NCI-H524 treated with DMSO at 0.1 percent for 48 hours (cell line): ENCODE results near the gene AASDH.
A peak's percentile ranks its signal among the peaks of the same experiment; 100 is the strongest.

Source experiments
- DNase-seq: peaks from one replicate; lab custom pipeline; 2025; lab: John Stamatoyannopoulos, UW

Gene AASDH

DNA sequence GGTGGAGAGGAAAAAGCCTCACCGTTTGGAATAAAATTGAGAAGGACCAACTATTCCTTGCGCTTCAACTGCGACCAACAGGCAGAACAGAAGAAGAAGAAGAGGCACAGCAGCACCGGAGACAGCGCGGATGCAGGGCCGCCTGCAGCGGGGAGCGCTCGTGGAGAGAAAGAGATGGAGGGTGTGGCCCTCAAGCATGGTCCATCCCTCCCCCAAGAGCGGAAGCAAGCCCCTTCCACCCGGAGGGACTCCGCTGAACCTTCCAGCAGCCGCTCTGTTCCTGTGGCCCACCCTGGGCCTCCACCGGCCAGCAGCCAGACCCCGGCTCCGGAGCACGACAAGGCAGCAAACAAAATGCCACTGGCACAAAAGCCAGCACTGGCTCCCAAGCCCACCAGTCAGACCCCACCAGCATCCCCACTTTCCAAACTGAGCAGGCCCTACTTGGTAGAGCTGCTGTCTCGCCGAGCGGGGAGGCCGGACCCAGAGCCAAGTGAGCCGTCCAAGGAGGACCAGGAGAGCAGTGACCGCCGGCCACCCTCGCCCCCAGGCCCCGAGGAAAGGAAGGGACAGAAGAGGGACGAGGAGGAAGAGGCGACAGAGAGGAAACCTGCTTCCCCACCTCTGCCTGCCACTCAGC lies 71.2 kb downstream of the AASDH start:
- no peak for DNase-seq

GRCh38 chr4:56315543-56315942 lies 71.7 kb downstream of the AASDH start:
- no peak for DNase-seq

DNA sequence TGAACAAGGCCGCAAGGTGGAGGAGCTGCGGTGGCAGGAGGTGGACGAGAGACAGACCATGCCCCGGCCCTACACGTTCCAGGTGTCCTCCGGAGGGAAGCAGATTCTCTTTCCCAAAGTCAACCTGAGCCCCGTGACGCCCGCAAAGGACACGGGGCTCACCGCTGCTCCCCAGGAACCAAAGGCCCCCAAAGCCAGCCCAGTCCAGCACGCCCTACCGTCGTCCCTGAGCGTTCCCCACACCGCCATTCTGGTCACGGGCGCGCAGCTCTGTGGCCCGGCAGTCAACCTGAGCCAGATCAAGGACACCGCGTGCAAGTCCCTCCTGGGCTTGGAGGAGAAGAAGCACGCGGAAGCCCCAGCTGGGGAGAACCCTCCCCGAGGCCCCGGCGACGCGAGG lies 72.2 kb downstream of the AASDH start:
- no peak for DNase-seq

DNA sequence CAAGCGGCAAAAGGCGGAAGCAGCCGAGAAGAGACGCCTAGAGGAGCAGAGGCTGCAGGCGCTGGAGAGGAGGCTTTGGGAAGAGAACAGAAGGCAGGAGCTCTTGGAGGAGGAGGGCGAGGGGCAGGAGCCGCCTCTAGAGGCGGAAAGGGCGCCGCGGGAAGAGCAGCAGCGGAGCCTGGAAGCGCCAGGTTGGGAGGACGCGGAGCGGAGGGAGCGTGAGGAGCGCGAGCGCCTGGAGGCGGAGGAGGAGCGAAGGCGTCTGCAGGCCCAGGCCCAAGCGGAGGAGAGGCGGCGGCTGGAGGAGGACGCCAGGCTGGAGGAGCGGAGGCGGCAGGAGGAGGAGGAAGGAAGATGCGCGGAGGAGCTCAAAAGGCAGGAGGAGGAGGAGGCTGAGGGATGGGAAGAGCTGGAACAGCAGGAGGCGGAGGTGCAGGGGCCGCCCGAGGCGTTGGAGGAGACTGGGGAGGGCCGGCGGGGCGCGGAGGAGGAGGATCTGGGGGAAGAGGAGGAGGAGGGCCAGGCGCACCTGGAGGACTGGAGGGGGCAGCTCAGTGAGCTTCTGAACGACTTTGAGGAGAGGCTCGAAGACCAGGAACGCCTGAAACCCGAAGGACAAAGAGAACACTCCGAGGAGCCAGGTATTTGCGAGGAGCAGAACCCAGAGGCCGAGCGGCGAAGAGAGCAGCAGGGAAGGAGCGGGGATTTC lies 72.9 kb downstream of the AASDH start:
- no peak for DNase-seq

DNA sequence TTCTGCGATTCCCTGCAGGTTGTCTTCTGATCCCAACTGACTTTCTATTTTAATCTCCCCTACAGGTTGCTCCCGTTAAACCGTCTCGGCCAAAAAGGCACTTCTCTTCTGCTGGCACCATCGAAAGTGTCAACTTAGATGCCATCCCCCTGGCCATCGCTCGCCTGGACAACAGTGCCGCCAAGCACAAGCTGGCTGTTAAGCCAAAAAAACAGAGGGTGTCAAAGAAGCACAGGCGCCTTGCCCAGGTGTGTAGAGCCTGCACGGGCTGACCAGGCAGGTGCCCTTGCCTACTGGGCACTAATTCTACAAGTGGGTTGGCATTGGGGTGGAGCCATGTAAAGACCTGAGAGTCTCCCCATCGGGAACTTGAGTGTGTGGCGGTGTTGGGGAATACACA lies 74.2 kb downstream of the AASDH start:
- DNase-seq: no peak

- peak; percentile 85 for DNase-seq
These were observed 75.9 kb downstream of the AASDH start for GRCh38 chr4:56311299-56311975.

DNA sequence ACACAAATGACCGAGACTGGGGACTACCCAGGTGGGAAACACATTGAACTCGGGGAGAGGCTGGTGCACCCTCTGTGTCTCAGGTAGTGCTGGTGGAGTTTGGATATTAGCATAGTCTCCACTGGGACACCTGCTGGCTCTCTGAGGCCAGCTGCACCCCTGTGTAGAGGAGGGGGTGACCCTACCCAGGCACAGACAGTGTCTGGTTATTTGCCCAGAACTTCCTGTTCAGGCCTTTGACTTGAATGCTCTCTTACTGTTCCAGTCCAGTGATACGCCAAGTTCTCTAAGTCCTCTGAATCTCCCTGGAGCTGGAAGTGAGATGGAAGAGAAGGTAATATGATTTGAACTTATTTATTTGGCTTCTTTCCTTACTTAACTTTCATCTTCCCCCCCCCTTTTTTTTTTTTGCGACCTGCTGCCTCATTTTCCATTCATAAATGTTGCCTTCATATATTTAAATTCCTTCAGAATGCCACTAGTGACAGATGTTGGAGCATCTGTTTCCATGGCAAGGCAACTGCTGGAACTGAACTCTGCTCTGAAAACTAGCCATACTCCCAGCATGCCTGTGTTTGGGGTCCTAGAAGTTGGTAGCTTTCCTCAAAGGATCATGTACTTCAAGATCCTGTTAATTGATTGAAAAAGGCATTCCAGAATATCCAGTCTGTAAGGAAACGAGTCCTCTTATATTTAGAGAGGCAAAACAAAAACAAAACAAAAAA lies 76.7 kb downstream of the AASDH start:
- peak; percentile 8 for DNase-seq

GRCh38 chr4:56308384-56308783 lies 78.9 kb downstream of the AASDH start:
- DNase-seq: no peak

- no peak for DNase-seq
These were observed 79.9 kb downstream of the AASDH start for GRCh38 chr4:56307423-56307822.

DNA sequence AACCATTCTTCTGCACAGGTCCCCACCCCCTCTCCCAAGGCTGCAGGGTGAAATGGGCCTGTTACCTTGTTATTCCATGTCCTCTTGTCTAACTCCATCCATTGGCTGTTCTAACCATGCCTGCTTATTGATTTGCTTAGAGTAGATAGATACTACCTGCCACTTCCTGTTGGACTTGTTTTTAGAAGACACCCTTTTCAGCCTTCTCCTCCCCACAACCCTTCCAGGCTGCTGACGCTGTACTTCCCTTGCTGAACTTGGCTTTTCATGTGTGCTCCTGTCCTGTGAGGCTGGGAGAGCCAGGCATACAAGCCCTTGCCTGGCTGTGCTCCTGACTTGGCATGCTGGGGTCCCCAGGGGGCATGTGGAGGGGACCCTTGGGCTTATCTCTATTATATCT lies 81.9 kb downstream of the AASDH start:
- no peak for DNase-seq

DNA sequence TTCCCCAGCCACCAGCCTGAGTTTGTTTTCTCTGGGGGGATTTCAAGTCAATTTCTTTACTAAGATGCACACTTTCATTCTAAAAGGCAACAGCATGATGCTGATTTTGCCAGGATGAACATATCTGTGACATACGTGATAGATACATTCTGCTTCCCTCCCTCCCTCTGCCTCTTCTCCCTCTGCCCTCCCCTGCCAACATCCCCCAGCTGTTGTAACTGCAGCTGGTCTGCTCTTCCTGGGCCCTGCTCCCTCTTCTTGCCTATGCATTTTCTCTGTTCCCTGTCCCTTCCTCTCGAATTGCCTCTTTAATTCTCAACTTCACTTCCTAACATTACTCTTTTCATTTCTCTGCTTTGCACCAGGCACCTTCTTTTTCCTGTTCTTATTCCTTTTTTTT lies 83.4 kb downstream of the AASDH start:
- no peak for DNase-seq

DNA sequence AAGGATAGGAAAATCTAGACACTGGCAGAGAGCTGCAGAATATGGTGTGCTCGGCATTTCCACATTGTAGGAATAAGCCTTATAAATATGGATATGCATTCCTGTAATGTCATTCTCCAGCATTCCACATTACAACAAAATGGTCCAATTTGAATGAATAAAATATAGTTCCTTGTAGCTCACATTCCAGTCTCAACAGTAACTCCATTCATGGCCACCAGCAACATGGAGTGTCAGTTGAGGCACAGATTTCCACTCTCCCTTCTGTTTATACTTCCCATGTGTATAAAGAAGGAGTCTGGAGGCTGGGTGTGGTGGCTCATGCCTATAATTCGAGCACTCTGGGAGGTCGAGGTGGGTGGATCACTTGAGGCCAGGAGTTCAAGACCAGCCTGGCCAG lies 84.5 kb downstream of the AASDH start:
- DNase-seq: no peak

DNA sequence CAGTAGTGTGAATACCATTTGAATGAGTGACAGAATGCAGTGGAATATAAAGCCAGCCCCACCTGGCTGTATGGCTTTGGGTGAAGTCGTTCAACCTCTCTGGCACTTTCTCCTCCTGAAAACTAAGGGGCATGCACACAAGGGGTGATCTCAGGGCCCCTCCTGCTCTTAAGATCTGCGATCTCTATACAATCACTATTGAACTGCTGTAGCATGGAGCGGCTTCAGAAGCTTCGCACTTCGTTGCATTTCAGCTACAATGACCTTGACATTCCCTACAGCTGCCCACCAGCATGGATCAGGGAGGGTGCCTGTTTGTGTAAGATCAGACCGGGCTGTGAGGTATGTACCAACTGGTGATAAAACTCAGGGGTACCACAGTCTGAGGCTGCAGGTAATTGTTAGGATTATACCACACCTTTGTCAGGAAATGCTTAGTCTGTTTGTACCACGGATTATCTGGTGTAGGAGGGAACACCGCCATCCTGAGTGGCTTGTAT lies 85.2 kb downstream of the AASDH start:
- no peak for DNase-seq

GRCh38 chr4:56301181-56301996 lies 85.9 kb downstream of the AASDH start:
- peak; percentile 7 for DNase-seq

- no peak for DNase-seq
These were observed 89.1 kb downstream of the AASDH start for GRCh38 chr4:56298236-56298635.

DNA sequence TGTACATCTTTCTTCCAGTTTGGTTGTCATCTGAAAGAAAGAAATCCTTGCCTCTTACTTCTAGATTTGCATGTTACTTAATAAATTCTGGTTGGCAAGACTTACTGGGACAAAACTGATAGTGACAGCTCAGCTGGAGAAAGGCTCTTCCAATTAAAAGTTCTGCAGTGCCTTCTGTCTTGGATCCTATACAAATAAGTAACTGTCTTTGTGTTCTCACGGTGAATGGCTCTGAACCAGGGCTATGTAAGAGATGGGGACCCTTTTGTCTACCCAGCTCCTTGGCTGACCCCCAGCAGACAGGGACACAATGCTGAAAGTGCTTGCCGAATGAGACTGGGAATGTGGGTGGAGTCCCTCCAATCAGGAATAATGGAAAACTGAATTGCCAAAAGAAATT lies 89.5 kb downstream of the AASDH start:
- no peak for DNase-seq

GRCh38 chr4:56296526-56296925 lies 90.8 kb downstream of the AASDH start:
- no peak for DNase-seq

DNA sequence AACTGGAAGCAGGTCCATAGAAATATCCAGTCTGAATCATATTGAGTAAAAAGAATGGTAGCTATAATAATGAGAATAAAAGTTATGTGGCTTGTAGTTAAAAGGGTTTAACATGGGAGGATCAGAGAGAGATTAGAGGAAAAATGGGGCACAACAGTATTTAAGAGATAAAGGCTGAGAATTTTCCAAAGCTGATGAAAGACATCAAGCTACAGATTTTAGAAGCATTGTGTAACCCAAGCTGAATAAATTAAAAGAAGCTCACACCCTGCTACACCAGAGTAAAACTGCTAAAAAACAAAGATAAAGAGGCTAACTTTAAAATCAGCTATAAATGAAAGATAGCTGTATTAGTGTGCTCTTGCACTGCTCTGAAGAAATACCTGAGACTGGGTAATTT lies 94.2 kb downstream of the AASDH start:
- DNase-seq: no peak

GRCh38 chr4:56289934-56290333 lies 97.4 kb downstream of the AASDH start:
- no peak for DNase-seq

DNA sequence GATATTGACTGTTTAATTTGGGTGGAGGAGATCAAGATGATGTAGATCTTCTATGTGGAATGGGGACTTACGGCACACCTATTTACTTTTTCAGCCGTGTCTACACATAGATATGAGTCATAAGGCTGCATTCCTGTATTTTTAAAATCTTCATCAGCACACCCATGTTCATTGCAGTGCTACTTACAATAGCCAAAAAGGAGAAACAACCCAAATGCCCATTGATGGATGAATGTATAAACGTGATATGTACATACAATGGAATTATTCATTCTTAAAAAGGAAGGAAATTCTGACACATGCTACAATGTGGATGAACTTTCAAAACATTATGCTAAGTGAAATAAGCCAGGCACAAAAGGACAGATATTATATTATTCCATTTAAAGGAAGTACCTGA lies 98.6 kb downstream of the AASDH start:
- DNase-seq: no peak
